Measurements from ENCODE around the gene PIP5KL1. TPM values are rescaled to one million over a fixed set of nuclear protein-coding genes. Genes with fewer than 3 reads are reported as not detected.
A peak's percentile ranks its signal among the peaks of the same experiment; 100 is the strongest.

PIP5KL1 gene
- total RNA-seq, 4 donors from 2014 or later = 4.6 TPM; not detected in 3

DNA sequence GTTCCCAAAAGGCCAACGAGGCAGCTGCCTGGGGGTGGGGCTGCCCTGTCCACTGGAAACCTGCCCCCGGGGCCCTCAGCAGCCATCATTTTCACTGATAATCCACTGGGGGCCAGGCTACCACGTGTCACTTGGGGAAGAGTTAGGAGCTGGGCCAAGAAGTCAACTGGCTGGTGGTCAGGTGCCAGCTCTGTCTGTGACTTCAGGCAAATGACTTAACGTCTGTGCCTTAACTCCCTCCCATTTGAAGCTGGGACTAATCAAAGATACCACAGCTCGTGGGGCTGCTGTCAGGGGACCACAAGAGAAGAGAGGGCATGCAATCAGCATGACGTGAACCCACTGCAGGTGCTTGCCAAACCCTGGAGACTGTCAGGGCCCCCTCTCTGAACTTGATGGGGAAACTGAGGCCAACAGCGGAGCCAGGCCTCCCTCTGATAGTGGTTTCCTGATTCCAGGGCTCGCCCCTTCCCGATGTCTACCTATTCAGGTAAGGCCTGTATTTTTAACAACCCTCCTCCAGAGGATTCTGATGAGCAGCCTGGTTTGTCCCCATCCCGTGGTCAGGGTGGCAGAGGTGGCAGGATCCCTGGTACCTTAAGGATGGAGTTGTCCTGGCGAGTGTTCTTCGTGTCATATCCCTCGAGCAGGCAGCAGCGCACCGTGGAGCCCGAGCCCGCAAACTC, 19.4 kb upstream of the PIP5KL1 start:
- H3K27ac ChIP-seq = peak overlapping the region in 3 of 4 donors; percentile 27 to 53 (median 31)

DNA sequence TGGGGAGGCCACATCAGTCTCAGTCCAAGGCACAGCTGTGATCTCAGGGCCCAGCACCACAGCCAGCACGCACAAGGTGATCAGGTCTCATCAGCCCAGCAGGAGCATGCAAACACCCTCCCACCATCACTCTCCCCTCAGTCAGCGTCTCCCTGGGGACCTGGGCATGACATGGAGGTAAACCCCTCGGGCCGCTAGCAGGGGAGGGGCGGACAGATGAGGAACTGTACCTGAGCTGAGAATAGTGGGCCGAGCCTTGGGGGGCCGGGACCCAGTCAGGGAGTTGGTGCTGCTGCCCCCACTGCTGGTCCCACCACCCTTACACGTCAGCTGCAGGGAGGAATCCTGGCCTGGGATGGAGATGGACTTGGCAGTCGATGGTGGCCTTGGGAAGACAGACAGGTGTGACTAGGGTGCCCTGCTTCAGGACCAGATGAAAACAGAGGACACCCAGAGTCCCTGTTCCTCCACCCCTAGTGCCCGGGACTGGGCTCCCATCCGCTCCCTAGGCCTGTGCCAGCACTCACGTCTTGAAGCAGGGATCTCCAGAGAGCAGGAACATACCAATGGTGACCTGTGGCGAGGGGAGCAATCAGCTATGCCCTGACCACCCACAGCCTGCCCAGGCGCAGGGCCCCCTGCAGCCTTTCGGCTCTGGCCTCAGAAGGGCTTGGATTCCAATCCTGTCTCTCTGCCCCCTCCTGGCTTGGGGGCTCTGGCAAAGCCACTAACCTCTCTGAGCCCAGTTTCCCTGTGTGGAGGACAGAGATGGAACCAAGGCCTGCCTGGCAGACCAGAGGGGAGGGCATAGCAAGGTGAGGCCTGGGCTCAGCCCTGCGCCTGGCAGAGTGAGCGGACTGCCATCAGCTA, 17.5 kb upstream of the PIP5KL1 start:
- TF ChIP-seq POLR2AphosphoS5 (IDR thresholded peaks at IDR 0.05) = no peak
- intact Hi-C loops (cut with DNase I; ENCODE audit: low total_unique reads) (no loop called here), in situ Hi-C loops (cut with MboI; ENCODE audit: low pct_ligation_motif_present in 1 of 4, low pct_unique_long_range_greater_than_20kb in 1 of 4, low sequenced_read_pairs in 3 of 4) (loop anchor here (5.0 to 10.0 kb wide), 3 partner anchors 84 to 89 kb away; no protein-coding TSS in a partner anchor)
- no peaks in the 10 kb centered on the region for H3K9me3 ChIP-seq
- no peaks in the 10 kb centered on the region for H3K27me3 ChIP-seq
- H3K27ac ChIP-seq = no peak overlapping the region
- no peak for DNase-seq
- H3K36me3 ChIP-seq = peaks cover 0 to 12% (median 0%) of the 10 kb centered on the region in 4 donors
- no peak overlapping the region for H3K4me3 ChIP-seq
- 81% methylated on average over 15 of the region's 17 CpGs; no CpG with 5 or more reads in 1 of the 2 donors for WGBS, 2 donors (ENCODE audit: low coverage in 1 of 2)
- peaks cover 9 to 27% (median 15%) of the 10 kb centered on the region in 4 donors for H3K4me1 ChIP-seq

More for the DNA sequence above, 19.4 kb upstream of the PIP5KL1 start:
- 68% methylated on average over 17 of the region's 17 CpGs; no CpG with 5 or more reads in 1 of the 2 donors for WGBS, 2 donors (ENCODE audit: low coverage in 1 of 2)
- no peak for DNase-seq
- Histone ChIP-seq H3K4me3 (no peak overlapping the region), H3K36me3 (peaks cover 0 to 6% (median 0%) of the 10 kb centered on the region in 4 donors), H3K9me3 (no peaks in the 10 kb centered on the region), H3K27me3 (no peaks in the 10 kb centered on the region), H3K4me1 (peaks cover 26 to 46% (median 27%) of the 10 kb centered on the region in 4 donors)
- in situ Hi-C loops (cut with MboI; ENCODE audit: low pct_ligation_motif_present in 1 of 4, low pct_unique_long_range_greater_than_20kb in 1 of 4, low sequenced_read_pairs in 3 of 4) = loop anchor here (5.0 to 25.0 kb wide), 4 partner anchors 82 to 162 kb away; no protein-coding TSS in a partner anchor
- intact Hi-C loops (cut with DNase I; ENCODE audit: low total_unique reads) = no loop called here
- no peak for TF ChIP-seq EP300 (IDR thresholded peaks at IDR 0.05; ENCODE audit: low read depth)

DNA sequence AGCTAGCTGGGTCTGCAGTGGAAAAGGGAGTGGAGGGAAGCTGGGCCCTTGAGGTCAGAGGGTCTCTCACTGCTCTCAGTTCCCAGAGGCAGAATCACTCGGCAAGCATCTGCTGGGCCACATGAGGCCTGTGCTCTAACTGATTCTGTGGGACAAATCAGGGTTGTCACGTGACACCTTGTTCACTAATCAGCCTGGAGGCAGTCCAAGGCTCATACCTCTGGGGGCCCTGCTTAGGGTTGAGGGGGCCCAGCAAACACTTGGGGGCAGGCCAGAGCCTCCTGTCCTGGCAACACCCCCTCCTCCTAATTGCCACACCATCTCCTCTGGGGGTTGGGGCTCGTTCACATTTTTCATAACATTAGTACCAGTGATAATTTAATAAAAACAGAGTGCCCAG, 16.2 kb upstream of the PIP5KL1 start:
- TF ChIP-seq EP300 (IDR thresholded peaks at IDR 0.05; ENCODE audit: low read depth) (no peak), POLR2AphosphoS5 (IDR thresholded peaks at IDR 0.05) (no peak), POLR2A (IDR thresholded peaks at IDR 0.05) (no peak)
- TF ChIP-seq, protein P1, sequence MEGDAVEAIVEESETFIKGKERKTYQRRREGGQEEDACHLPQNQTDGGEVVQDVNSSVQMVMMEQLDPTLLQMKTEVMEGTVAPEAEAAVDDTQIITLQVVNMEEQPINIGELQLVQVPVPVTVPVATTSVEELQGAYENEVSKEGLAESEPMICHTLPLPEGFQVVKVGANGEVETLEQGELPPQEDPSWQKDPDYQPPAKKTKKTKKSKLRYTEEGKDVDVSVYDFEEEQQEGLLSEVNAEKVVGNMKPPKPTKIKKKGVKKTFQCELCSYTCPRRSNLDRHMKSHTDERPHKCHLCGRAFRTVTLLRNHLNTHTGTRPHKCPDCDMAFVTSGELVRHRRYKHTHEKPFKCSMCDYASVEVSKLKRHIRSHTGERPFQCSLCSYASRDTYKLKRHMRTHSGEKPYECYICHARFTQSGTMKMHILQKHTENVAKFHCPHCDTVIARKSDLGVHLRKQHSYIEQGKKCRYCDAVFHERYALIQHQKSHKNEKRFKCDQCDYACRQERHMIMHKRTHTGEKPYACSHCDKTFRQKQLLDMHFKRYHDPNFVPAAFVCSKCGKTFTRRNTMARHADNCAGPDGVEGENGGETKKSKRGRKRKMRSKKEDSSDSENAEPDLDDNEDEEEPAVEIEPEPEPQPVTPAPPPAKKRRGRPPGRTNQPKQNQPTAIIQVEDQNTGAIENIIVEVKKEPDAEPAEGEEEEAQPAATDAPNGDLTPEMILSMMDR (IDR thresholded peaks at IDR 0.05) = no peak
- no peak overlapping the region for H3K27ac ChIP-seq
- H3K4me3 ChIP-seq = no peak overlapping the region
- H3K4me1 ChIP-seq = peaks cover 4 to 13% (median 5%) of the 10 kb centered on the region in 4 donors
- no peak for DNase-seq
- no peaks in the 10 kb centered on the region for H3K9me3 ChIP-seq
- intact Hi-C loops (cut with DNase I; ENCODE audit: low total_unique reads) (no loop called here), in situ Hi-C loops (cut with MboI; ENCODE audit: low pct_ligation_motif_present in 1 of 4, low pct_unique_long_range_greater_than_20kb in 1 of 4, low sequenced_read_pairs in 3 of 4) (loop anchor here (5.0 to 10.0 kb wide), 3 partner anchors 86 to 91 kb away; no protein-coding TSS in a partner anchor)
- H3K36me3 ChIP-seq = peaks cover 0 to 12% (median 0%) of the 10 kb centered on the region in 4 donors
- H3K27me3 ChIP-seq = no peaks in the 10 kb centered on the region
- WGBS, 2 donors (ENCODE audit: low coverage in 1 of 2) = 76% methylated on average over 2 of the region's 3 CpGs; no CpG with 5 or more reads in 1 of the 2 donors

DNA sequence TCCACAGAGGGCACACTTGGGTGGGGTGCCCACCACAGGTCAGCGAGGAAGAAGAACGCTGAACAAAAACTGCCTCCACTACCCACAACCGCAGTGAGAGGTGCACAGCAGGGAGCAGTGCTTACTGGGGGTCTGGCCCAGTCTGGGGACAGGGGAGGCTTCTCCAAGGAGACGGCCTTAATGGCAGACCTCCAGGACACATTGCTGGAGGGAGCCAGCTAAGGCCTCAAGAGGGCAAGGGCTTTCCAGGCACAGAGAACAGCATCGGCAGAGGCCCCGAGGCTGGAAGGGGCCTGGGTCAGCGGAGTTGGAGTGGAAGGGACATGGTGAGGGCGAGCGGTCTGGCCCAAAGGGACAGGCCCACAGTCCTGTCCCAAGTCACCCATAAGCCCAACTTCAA, 15.4 kb upstream of the PIP5KL1 start:
- intact Hi-C loops (cut with DNase I; ENCODE audit: low total_unique reads) = no loop called here

More for the DNA sequence above, 15.4 kb upstream of the PIP5KL1 start:
- WGBS, 2 donors (ENCODE audit: low coverage in 1 of 2) = 88 to 90% methylated on average over 2 to 9 of the region's 9 CpGs
- H3K9me3 ChIP-seq = no peaks in the 10 kb centered on the region
- no peak overlapping the region for H3K27ac ChIP-seq
- H3K4me3 ChIP-seq = no peak overlapping the region
- no peak for DNase-seq
- H3K27me3 ChIP-seq = no peaks in the 10 kb centered on the region
- in situ Hi-C loops (cut with MboI; ENCODE audit: low pct_ligation_motif_present in 1 of 4, low pct_unique_long_range_greater_than_20kb in 1 of 4, low sequenced_read_pairs in 3 of 4) = loop anchor here (5.0 to 10.0 kb wide), 3 partner anchors 86 to 91 kb away; no protein-coding TSS in a partner anchor
- TF ChIP-seq, protein P1 (IDR thresholded peaks at IDR 0.05) = no peak
- TF ChIP-seq POLR2AphosphoS5 (IDR thresholded peaks at IDR 0.05) = no peak
- TF ChIP-seq EP300 (IDR thresholded peaks at IDR 0.05; ENCODE audit: low read depth) = no peak
- no peak for TF ChIP-seq POLR2A (IDR thresholded peaks at IDR 0.05)
- peaks cover 0 to 12% (median 0%) of the 10 kb centered on the region in 4 donors for H3K36me3 ChIP-seq
- H3K4me1 ChIP-seq = peaks cover 3 to 8% (median 4%) of the 10 kb centered on the region in 4 donors
